Muscle layer of duodenum (tissue), 2 donors: ENCODE data around the gene SNAP29.

Source experiments
- H3K27ac ChIP-seq: one replicate; pipeline ENCODE4 v1.7.0; 2013; ENCODE audit warnings: mild to moderate bottlenecking, low read length
- H3K27me3 ChIP-seq: one replicate; pipeline ENCODE4 v1.7.0; 2013; ENCODE audit warnings: low read depth, mild to moderate bottlenecking, control low read depth, low read length
- H3K36me3 ChIP-seq, 2 donors: one replicate each; pipeline ENCODE4 v1.7.0; 2013; ENCODE audit warnings: low read length in 2 of 2, control low read depth in 1 of 2, mild to moderate bottlenecking in 1 of 2; ENCODE audit not compliant: insufficient read depth in 2 of 2, control insufficient read depth in 1 of 2
- H3K4me1 ChIP-seq, 2 donors: one replicate each; pipeline ENCODE4 v1.7.0; 2013; ENCODE audit warnings: low read length in 2 of 2, mild to moderate bottlenecking in 2 of 2, control low read depth in 1 of 2, moderate library complexity in 1 of 2; ENCODE audit not compliant: insufficient read depth in 2 of 2, control insufficient read depth in 1 of 2
- H3K4me3 ChIP-seq, 2 donors: one replicate each; pipeline ENCODE4 v1.7.0; 2013; ENCODE audit warnings: low read length in 2 of 2, low read depth in 1 of 2, mild to moderate bottlenecking in 1 of 2
- H3K9me3 ChIP-seq, 2 donors: one replicate each; pipeline ENCODE4 v1.7.0; 2013; ENCODE audit warnings: low read length in 2 of 2, control low read depth in 1 of 2, mild to moderate bottlenecking in 1 of 2; ENCODE audit not compliant: control insufficient read depth in 1 of 2
- donor health status: healthy.

SNAP29 gene

DNA sequence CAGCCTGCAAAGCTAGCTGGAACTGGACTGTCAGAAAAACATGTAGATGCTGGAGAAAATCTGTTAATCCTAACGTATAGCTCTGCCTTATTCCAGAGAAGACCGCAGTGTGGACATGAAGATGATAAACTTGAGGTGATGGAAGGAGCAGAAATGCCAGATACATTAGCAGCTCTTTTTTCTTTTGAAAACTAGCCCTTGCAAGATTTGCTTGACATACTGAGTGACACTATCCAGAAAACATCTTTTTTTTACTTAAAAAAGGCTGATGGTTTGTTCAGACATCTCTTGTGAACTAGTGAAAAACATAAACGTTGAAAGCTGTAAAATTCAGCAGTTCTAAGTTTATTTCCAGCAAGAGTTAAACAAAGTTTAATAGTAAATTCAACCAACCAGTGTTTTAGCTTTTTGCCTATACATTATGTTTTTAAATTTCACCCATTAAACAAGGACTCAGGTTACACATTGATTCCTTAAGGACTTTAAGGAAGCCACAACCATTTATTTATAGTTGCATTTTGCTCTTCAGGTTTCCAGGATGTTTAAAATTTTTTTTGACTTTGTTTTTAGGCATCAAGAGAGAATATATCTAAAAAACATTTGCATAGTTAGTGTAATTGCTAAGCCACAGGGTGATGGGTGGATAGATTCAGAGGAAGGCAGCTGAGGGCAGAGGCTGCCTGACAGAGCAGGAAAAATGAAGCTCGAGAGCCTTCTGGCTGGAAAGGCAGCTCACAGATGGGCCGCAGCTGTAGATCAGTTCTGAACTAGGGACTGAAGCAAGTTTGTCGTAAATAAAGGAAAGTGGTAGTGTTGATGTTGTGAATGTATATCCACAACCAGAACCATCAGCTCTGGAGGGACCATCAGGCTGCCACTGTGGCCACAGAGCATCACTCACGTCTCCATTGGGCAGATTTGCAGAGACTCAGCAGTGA is 9.5 kb downstream of the SNAP29 start:
- peaks cover 15 to 18% of the 10 kb centered on the region in 2 donors for H3K4me1 ChIP-seq
- peaks cover 6 to 24% of the 10 kb centered on the region in 2 donors for H3K36me3 ChIP-seq
- no peak overlapping the region for H3K4me3 ChIP-seq
- H3K27me3 ChIP-seq: no peaks in the 10 kb centered on the region
- H3K27ac ChIP-seq: peak overlapping the region; percentile 79
- no peaks in the 10 kb centered on the region for H3K9me3 ChIP-seq

DNA sequence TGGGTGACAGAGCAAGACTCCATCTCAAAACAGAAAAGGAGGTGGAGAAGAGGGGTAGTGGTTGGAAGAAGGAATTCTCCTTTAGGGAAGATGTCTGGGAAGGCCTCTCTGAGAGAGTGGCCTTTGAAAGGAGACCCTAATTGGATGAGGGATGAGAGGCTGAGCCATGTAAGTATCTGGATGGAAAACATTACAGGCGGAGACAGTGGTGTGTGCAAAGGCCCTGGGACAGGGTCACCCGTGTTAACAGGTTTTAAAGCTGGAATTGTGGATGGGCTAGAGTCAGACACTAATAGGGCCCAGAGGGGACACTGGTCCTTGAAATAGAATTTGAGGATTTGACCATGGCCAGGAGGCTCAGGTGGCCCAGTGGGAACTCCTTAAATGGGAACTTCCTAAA is 10.4 kb downstream of the SNAP29 start:
- Histone ChIP-seq H3K4me3 (no peak overlapping the region), H3K27me3 (no peaks in the 10 kb centered on the region), H3K9me3 (no peaks in the 10 kb centered on the region), H3K27ac (no peak overlapping the region), H3K4me1 (peaks cover 15 to 18% of the 10 kb centered on the region in 2 donors), H3K36me3 (peaks cover 6 to 19% of the 10 kb centered on the region in 2 donors)

DNA sequence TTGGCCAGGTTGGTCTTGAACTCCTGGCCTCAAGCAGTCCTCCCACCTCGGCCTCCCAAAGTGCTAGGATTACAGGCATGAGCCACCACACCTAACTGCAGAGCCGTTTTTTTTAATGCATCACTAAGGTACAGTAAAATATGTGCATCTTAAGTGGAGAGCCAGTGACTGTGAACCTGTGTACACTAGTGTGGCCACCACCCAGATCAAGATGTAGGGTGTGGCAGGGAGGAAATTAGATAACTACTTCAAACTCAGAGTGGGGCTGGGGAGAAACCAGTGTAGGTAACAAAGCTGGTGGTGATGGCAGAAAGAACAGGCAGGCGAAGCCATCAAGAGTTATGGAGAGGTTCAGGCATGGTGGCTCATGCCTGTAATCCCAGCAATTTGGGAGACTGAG is 14.4 kb downstream of the SNAP29 start:
- Histone ChIP-seq H3K36me3 (peaks cover 18 to 31% of the 10 kb centered on the region in 2 donors), H3K4me1 (no peaks in the 10 kb centered on the region), H3K27ac (no peak overlapping the region), H3K4me3 (no peak overlapping the region), H3K27me3 (no peaks in the 10 kb centered on the region), H3K9me3 (no peaks in the 10 kb centered on the region)

DNA sequence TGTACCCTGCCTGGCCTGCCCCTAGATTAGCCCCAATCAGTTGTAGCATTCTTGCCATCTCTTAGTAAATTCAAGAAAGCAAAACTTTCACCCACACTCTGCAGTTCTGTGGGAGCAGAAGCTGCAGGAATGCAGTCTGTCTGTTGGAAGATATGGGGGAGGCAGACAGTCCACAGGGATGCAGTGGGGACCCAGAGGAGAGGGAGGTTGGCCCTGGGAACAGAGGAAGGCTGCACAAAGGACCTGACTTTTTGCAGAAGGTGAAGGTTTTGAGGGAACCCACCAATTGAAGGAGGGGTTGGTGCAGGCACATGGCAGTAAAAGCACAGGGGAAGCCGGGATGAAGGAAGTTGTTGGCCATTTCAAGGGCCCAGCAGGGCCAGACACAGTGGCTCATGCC is 16.5 kb downstream of the SNAP29 start:
- no peaks in the 10 kb centered on the region for H3K9me3 ChIP-seq
- peaks cover 18 to 29% of the 10 kb centered on the region in 2 donors for H3K36me3 ChIP-seq
- no peak overlapping the region for H3K27ac ChIP-seq
- H3K4me3 ChIP-seq: no peak overlapping the region
- no peaks in the 10 kb centered on the region for H3K4me1 ChIP-seq
- H3K27me3 ChIP-seq: no peaks in the 10 kb centered on the region

DNA sequence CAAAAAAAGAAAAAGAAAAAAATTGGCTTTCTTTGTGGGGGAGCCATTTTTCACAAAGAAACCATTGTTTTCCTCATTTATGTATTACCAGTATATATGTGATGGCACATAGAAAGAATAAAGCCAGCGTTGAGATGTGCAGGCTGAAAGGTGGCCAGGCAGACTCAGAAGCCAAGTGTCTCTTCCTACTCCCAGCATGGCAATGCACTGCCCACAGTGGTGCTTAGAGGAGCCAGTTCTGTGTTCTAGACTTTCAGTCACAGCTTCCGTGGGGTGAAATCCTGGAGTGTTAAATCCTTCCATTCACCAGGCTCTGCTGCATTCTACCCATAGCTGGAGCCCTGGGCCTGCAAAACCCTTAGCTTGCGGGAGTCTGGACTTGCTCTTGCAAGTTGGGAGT is 18.9 kb downstream of the SNAP29 start:
- Histone ChIP-seq H3K4me1 (no peaks in the 10 kb centered on the region), H3K4me3 (no peak overlapping the region), H3K27ac (no peak overlapping the region), H3K9me3 (no peaks in the 10 kb centered on the region), H3K36me3 (peaks cover 29 to 41% of the 10 kb centered on the region in 2 donors), H3K27me3 (no peaks in the 10 kb centered on the region)

DNA sequence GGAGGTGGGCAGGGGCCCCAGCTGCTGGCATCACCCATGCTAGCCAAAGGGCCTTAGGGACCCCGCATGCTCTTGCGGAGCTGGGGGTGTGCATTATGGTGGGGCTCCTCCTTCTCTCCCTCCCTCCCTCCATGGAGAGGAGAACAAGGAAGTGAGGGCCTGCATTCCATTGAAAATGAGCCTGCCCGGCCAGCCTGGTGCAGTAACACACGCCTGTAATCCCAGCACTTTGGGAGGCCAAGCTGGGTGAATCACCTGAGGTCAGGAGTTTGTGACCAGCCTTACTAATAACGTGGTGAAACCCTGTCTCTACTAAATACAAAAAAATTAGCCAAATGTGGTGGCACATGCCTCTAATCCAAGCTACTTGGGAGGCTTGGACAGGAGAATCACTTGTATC is 22.4 kb downstream of the SNAP29 start:
- Histone ChIP-seq H3K27ac (no peak overlapping the region), H3K9me3 (no peaks in the 10 kb centered on the region), H3K4me1 (peaks cover 0 to 4% of the 10 kb centered on the region in 2 donors), H3K27me3 (no peaks in the 10 kb centered on the region), H3K4me3 (no peak overlapping the region), H3K36me3 (peaks cover 31 to 44% of the 10 kb centered on the region in 2 donors)

DNA sequence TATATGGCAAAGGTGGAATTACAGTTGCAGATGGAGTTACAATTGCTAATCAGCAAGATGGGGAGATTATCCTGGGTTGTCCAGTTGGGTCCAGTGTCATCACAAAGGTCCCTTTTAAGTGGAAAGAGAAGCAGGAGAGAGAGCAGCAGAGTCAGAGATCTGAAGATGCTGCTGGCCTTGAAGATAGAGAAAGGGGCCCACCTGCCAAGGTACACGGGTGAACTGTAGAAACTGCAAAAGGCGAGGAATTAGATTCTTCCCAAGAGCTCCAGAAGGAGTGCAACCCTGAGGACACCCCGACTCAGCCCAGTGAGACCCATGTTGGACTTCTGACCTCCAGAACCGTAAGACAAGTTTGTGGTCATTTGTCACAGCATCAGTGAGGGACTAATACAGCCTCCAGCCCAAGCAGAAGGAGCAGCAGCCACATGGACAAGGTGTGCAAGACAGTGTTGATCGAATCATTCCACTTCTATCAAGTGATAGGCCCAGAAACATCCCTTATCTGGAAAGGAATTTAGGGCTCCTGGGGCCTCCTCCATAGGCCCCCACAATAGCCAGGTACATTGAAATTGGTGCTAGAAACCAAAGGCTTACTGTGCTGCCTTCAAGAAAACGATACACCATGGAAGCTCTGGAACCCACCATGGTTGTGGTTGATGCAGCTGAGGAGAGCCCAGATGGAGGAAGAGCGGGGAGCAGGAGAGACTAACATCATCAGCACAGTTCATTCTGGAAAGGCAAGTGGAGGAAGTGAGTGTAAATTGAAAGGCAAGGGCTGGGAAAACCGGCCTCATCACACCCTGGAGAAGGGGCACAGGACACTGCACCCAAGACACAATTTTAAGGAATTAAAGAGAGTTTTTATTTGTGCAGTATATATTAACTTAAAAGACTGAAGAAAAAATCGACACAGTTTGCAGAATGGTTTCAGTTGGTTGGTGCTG is 23.3 kb downstream of the SNAP29 start:
- Histone ChIP-seq H3K4me1 (peaks cover 0 to 4% of the 10 kb centered on the region in 2 donors), H3K36me3 (peaks cover 31 to 47% of the 10 kb centered on the region in 2 donors), H3K4me3 (no peak overlapping the region), H3K27ac (no peak overlapping the region), H3K27me3 (no peaks in the 10 kb centered on the region), H3K9me3 (no peaks in the 10 kb centered on the region)

DNA sequence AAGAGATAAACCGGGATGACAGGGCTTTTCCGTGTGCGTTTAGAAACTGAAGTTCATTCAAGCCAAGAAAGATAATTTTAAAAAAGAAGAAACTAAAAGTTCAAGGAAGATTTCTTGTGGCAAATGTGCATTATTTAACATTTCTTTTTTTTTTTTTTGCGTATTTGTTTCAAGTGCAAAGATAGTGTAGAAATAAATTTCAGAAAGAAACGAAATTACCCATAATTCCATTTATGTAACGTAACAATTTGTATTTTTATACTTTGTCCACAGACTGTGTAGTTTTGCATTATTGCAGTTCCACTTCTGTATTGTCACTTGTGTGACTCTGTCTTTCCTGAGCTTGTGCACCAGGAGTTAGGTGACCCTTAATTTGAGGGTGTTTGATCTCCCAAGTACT is 24.0 kb downstream of the SNAP29 start:
- Histone ChIP-seq H3K36me3 (peaks cover 38 to 49% of the 10 kb centered on the region in 2 donors), H3K27me3 (no peaks in the 10 kb centered on the region), H3K4me1 (peaks cover 0 to 4% of the 10 kb centered on the region in 2 donors), H3K4me3 (no peak overlapping the region), H3K27ac (no peak overlapping the region), H3K9me3 (no peaks in the 10 kb centered on the region)

DNA sequence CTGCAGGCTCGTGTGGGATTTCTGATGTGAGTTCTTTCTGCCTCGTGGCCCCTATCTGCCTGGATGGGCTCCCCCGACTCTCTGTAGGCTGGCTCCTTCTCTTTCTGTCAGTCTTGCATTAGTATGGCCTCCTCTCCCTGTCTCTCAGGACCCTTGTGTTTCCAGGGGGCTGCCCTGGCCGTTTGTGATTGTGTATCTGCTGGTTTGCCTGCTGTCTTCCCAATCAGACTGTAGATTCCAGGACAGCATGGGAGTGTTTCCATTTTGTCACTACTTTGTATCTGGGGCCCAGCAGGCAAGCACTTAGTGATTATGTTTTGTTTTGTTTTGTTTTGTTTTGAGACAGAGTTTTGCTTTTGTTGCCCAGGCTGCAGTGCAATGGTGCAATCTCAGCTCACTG is 25.6 kb downstream of the SNAP29 start:
- Histone ChIP-seq H3K4me3 (no peak overlapping the region), H3K36me3 (peaks cover 53 to 62% of the 10 kb centered on the region in 2 donors), H3K9me3 (no peaks in the 10 kb centered on the region), H3K27me3 (no peaks in the 10 kb centered on the region), H3K4me1 (peaks cover 0 to 4% of the 10 kb centered on the region in 2 donors), H3K27ac (no peak overlapping the region)

DNA sequence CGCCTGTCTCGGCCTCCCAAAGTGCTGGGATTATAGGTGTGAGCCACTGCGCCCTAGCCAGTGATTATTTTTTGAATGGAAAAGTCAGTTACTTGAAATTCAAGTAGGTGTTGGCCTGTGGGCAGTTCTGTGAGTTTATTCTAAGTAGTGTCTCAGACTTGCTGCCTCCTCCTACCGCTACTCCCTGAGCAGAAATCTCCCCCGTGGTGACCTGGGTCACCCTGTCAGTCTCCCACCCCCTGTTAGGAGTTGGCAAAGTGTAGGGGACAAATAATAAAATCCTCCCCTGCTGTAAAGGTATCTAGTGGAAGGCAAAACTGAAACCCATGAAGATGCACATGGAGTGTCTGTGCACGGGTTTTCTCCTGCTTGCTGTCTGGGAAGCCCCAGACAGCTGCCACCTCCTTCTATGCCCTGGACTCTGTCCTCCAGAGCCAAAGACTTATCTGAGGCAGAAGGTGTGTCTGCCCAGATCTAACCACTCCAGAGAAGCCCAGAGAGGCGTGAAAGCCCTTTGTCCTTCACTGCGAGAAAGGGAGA is 26.3 kb downstream of the SNAP29 start:
- Histone ChIP-seq H3K4me3 (no peak overlapping the region), H3K27ac (no peak overlapping the region), H3K36me3 (peaks cover 53 to 67% of the 10 kb centered on the region in 2 donors), H3K27me3 (no peaks in the 10 kb centered on the region), H3K4me1 (peaks cover 0 to 4% of the 10 kb centered on the region in 2 donors), H3K9me3 (no peaks in the 10 kb centered on the region)
